Femur (tissue), 1 donor: ENCODE measurements around the gene MAP3K13.
A peak's percentile ranks its signal among the peaks of the same experiment; 100 is the strongest.

ENCODE experiments used
- DNase-seq: peaks from one replicate; pipeline ENCODE4 v3.0.0-alpha.2; 2017

The MAP3K13 gene

GRCh38 chr3:185517387-185518130, 154.6 kb downstream of the MAP3K13 start:
- DNase-seq: no peak

- DNase-seq: no peak
Observed at GRCh38 chr3:185519021-185519420, 156.1 kb downstream of the MAP3K13 start.

- DNase-seq: no peak
Observed at GRCh38 chr3:185521349-185522138, 158.6 kb downstream of the MAP3K13 start.

GRCh38 chr3:185526349-185526951, 163.5 kb downstream of the MAP3K13 start:
- no peak for DNase-seq

GRCh38 chr3:185527364-185527763, 164.4 kb downstream of the MAP3K13 start:
- no peak for DNase-seq

GRCh38 chr3:185528532-185528931, 165.6 kb downstream of the MAP3K13 start:
- no peak for DNase-seq

- DNase-seq: no peak
Observed at GRCh38 chr3:185530856-185531255, 167.9 kb downstream of the MAP3K13 start.

- no peak for DNase-seq
Observed at GRCh38 chr3:185532901-185533300, 170.0 kb downstream of the MAP3K13 start.

GRCh38 chr3:185534511-185534910, 171.6 kb downstream of the MAP3K13 start:
- no peak for DNase-seq

GRCh38 chr3:185537369-185537970, 174.5 kb downstream of the MAP3K13 start:
- DNase-seq: peak; percentile 19
